Progenitor cell of endocrine pancreas (in vitro differentiated cells): Measurements from ENCODE around the gene PRKCQ. TPM values are rescaled to one million over a fixed set of nuclear protein-coding genes. Genes with fewer than 3 reads are reported as not detected.

Experiments used
- DNase-seq: peaks from one replicate; pipeline ENCODE4 v3.0.0; 2021; ENCODE audit warnings: low spot score; ENCODE audit not compliant: unreplicated experiment
- H3K27ac Mint-ChIP-seq: 2 replicates; pipeline ENCODE4 v1.8.0; 2021; ENCODE audit warnings: mild to moderate bottlenecking, moderate library complexity, mixed read lengths
- H3K27me3 Mint-ChIP-seq: 2 replicates; pipeline ENCODE4 v1.8.0; 2021; ENCODE audit warnings: mixed read lengths
- H3K36me3 Mint-ChIP-seq: 2 replicates; pipeline ENCODE4 v1.8.0; 2022; ENCODE audit warnings: mixed read lengths; ENCODE audit not compliant: insufficient read depth
- H3K4me1 Mint-ChIP-seq: 2 replicates; pipeline ENCODE4 v1.8.0; 2021; ENCODE audit warnings: low read depth, mixed read lengths
- H3K4me3 Mint-ChIP-seq: 2 replicates; pipeline ENCODE4 v1.8.0; 2021; ENCODE audit warnings: low read depth, mild to moderate bottlenecking, moderate library complexity, mixed read lengths
- H3K9me3 Mint-ChIP-seq: 2 replicates; pipeline ENCODE4 v1.8.0; 2021; ENCODE audit warnings: low read depth, mixed read lengths
- total RNA-seq: library from RNA; stranded (reverse); gene quantifications from 2 replicates; pipeline ENCODE4 v1.2.1, GENCODE V29; 2021
- TF ChIP-seq, protein P1 (sequence below): fragments of 200-600 bp; sonication (generic); IDR thresholded peaks from one replicate; pipeline ENCODE4 v1.5.0; 2021; ENCODE audit warnings: antibody characterized with exemption, mild to moderate bottlenecking; ENCODE audit not compliant: unreplicated experiment

The PRKCQ gene
- total RNA-seq, 1 donor from 2014 or later, result 5.6 TPM

DNA sequence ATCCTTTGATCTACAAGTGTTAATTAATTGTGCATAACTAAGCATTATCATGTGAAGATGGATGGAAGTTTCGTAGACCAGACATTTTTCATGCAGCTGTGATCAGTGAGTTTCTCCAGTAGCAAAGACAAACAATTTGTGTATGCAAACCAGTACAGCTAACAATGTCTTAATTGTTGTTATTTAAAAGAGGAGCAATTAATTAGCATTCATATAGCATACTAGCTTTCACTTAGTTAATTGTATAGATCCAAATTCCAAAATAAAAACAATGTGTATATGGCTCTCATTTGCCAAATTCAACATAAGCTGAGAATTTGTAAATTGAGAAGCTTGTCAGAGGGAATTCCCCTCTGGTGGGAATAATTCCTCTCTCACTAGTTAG, 22.6 kb upstream of the PRKCQ start:
- no peak for DNase-seq
- Mint-ChIP-seq H3K36me3 (no peaks in the 10 kb centered on the region), H3K27me3 (peaks cover 25% of the 10 kb centered on the region), H3K9me3 (peaks cover 3% of the 10 kb centered on the region), H3K4me3 (no peak overlapping the region), H3K4me1 (no peaks in the 10 kb centered on the region), H3K27ac (no peak overlapping the region)
- TF ChIP-seq, protein P1, sequence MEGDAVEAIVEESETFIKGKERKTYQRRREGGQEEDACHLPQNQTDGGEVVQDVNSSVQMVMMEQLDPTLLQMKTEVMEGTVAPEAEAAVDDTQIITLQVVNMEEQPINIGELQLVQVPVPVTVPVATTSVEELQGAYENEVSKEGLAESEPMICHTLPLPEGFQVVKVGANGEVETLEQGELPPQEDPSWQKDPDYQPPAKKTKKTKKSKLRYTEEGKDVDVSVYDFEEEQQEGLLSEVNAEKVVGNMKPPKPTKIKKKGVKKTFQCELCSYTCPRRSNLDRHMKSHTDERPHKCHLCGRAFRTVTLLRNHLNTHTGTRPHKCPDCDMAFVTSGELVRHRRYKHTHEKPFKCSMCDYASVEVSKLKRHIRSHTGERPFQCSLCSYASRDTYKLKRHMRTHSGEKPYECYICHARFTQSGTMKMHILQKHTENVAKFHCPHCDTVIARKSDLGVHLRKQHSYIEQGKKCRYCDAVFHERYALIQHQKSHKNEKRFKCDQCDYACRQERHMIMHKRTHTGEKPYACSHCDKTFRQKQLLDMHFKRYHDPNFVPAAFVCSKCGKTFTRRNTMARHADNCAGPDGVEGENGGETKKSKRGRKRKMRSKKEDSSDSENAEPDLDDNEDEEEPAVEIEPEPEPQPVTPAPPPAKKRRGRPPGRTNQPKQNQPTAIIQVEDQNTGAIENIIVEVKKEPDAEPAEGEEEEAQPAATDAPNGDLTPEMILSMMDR, result no peak

- no peak for DNase-seq
- Mint-ChIP-seq H3K27me3 (peaks cover 25% of the 10 kb centered on the region), H3K36me3 (no peaks in the 10 kb centered on the region), H3K27ac (no peak overlapping the region), H3K4me3 (no peak overlapping the region), H3K4me1 (no peaks in the 10 kb centered on the region), H3K9me3 (peaks cover 3% of the 10 kb centered on the region)
- TF ChIP-seq, protein P1, result no peak
These were observed 22.1 kb upstream of the PRKCQ start for GRCh38 chr10:6602026-6602699.

DNA sequence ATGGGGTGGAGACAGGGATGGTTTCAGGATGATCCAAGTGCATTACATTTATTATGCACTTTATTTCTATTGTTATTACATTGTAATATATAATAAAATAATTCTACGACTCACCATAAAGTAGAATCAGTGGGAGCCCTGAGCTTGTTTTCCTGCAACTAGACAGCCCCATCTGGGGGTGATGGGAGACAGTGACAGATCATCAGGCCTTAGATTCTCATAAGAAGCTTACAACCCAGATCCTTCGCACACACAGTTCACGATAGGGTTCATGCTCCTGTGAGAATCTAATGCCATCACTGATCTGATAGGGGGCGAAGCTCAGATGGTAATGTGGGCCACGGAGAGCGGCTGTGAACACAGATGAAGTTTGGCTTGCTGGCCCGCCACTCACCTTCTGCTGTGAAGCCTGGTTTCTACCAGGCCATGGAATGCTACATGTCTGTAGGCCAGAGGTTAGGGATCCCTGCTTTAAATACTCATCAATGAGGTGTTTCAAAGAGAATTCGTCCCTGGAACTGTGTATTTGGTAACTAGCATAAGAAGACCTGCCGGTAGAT, 21.2 kb upstream of the PRKCQ start:
- no peaks in the 10 kb centered on the region for H3K36me3 Mint-ChIP-seq
- no peak overlapping the region for H3K4me3 Mint-ChIP-seq
- TF ChIP-seq, protein P1, result no peak
- peaks cover 25% of the 10 kb centered on the region for H3K27me3 Mint-ChIP-seq
- peaks cover 3% of the 10 kb centered on the region for H3K9me3 Mint-ChIP-seq
- DNase-seq, result no peak
- H3K27ac Mint-ChIP-seq, result no peak overlapping the region
- H3K4me1 Mint-ChIP-seq, result no peaks in the 10 kb centered on the region

GRCh38 chr10:6600224-6600987, 20.3 kb upstream of the PRKCQ start:
- H3K4me1 Mint-ChIP-seq, result no peaks in the 10 kb centered on the region
- DNase-seq, result no peak
- H3K36me3 Mint-ChIP-seq, result no peaks in the 10 kb centered on the region
- peaks cover 3% of the 10 kb centered on the region for H3K9me3 Mint-ChIP-seq
- H3K27ac Mint-ChIP-seq, result no peak overlapping the region
- TF ChIP-seq, protein P1, result no peak
- H3K4me3 Mint-ChIP-seq, result no peak overlapping the region
- peaks cover 25% of the 10 kb centered on the region for H3K27me3 Mint-ChIP-seq

GRCh38 chr10:6598679-6599078, 18.6 kb upstream of the PRKCQ start:
- TF ChIP-seq, protein P1, result no peak
- no peak overlapping the region for H3K4me3 Mint-ChIP-seq
- no peaks in the 10 kb centered on the region for H3K36me3 Mint-ChIP-seq
- no peaks in the 10 kb centered on the region for H3K4me1 Mint-ChIP-seq
- H3K27me3 Mint-ChIP-seq, result peaks cover 12% of the 10 kb centered on the region
- peaks cover 3% of the 10 kb centered on the region for H3K9me3 Mint-ChIP-seq
- H3K27ac Mint-ChIP-seq, result no peak overlapping the region
- no peak for DNase-seq
